Psoas muscle (tissue), 8 donors: ENCODE measurements around the gene MATN1. TPM values are rescaled to one million over a fixed set of nuclear protein-coding genes. Genes with fewer than 3 reads are reported as not detected.

Experiments
- ATAC-seq, 4 donors: fragments of 200-7000 bp; cut with Tn5 transposase; one replicate each; pipeline ENCODE4 v1.9.1; 2020; ENCODE audit warnings: moderate library complexity in 3 of 4, mild to moderate bottlenecking in 2 of 4
- DNase-seq, 2 donors: peaks; one replicate each; pipeline ENCODE4 v3.0.0-alpha.2; 2020
- H3K27ac ChIP-seq: fragments of 200-600 bp; one replicate; pipeline ENCODE4 v1.8.0; 2022
- H3K27me3 ChIP-seq, 3 donors: fragments of 200-600 bp in 1 of 3; one replicate each; pipeline versions ENCODE4 v1.6.1 to v1.8.0; 2013 to 2022; ENCODE audit warnings: low read length in 2 of 3, mild to moderate bottlenecking in 2 of 3, moderate library complexity in 1 of 3; ENCODE audit not compliant: insufficient read depth in 3 of 3
- H3K36me3 ChIP-seq, 2 donors: fragments of 200-600 bp in 1 of 2; one replicate each; pipeline versions ENCODE4 v1.6.1 to v1.8.0; 2013 to 2022; ENCODE audit warnings: low read depth in 1 of 2, mild to moderate bottlenecking in 1 of 2, moderate library complexity in 1 of 2; ENCODE audit not compliant: insufficient read depth in 1 of 2
- H3K4me1 ChIP-seq: fragments of 200-600 bp; one replicate; pipeline ENCODE4 v1.8.0; 2022
- H3K4me3 ChIP-seq: fragments of 200-600 bp; one replicate; pipeline ENCODE4 v1.8.0; 2022; ENCODE audit warnings: mild to moderate bottlenecking
- H3K9me3 ChIP-seq: fragments of 200-600 bp; one replicate; pipeline ENCODE4 v1.8.0; 2022
- CTCF ChIP-seq: fragments of 200-600 bp; IDR thresholded peaks from one replicate; pipeline ENCODE4 v1.8.0; 2022; ENCODE audit warnings: antibody characterized with exemption
- WGBS, 3 donors: extraction: QIAGEN DNeasy Blood & Tissue Kit; methylation state at CpG; one replicate each; pipeline versions ENCODE4 v1.1.6 to v1.1.7; 2013; 5-methylcytosine and 5-hydroxymethylcytosine counted together
- intact Hi-C, 2 donors: fragments of 100-400 bp; cut with DNase I; formaldehyde crosslinking; loops; one replicate each; pipeline versions ENCODE4 v1.11.0 to v1.14.2; 2022
- polyA plus RNA-seq, 3 donors: library from polyadenylated mRNA; stranded (reverse); fragments of 200-250 nt; gene quantifications; one replicate each; pipeline ENCODE4 v1.2.3, GENCODE V29; 2013
- total RNA-seq, 4 donors: library from RNA; stranded (reverse); fragmentation: NEBNext Ultra II Directional in 2 of 4; extraction: Animal tissue kit (Norgen Biotek cat#: 25700) in 2 of 4; gene quantifications; one replicate each; pipeline versions ENCODE4 v1.2.1 to v1.2.4, GENCODE V29; 2021 to 2023
- donor health status: healthy with polysubstance abuse.
- donor health status: DM: no; HTN: no; CAD: no; lungs with moderate emphysema.
- donor health status: Bipolar disorder and iron deficiency.
- donor health status: healthy.
- donor health status: DM: yes; HTN: yes; CAD: no.
- donor health status: DM: no; HTN: no; CAD: no.
- donor health status: DM: no; HTN: no; CAD: no.
- donor health status: DM: yes; HTN: yes; CAD: no.

The MATN1 gene
- total and polyA plus RNA-seq, 7 donors = 0.03 to 0.07 (median 0.04) TPM; not detected in 4

DNA sequence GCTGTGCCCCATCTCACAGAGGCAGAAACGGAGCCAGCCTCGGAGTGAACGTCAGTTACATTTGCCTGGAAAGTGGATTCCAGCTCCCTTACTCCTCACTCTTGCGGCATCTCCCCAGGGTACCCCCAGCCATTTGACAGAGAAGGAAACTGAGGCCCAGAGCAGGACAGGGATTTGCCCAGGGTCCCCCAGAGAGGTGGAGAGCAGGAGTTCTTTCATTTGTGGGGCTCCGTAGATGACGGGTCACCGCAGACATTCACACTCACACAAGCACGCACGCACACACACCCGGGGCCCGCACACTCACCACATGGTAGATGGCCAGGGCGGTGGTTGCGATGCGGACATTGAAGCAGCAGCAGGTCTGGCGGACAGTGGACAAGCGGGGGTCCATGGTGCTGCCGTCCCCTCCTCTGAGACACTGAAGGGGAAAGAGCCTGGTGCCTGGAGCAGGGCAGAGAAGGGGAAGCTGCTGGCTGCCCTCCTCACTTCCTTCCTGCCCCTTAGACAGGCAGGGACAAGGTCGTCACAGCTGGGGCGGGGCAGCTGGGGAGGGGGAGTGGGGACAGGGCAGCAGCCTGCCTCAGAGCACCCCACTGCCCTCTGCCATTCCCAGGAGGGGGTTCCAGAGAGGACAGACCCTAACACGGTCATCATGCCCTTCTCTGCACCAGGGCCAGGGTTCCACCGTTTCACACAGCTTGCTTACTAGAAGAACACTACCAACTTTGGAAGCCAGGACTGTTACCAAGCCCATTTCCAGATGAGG is 34.2 kb upstream of the MATN1 start, which contains the start of gene LAPTM5:
Gene LAPTM5, minus strand, starts transcription at position 423 of the 769 bp plus-strand sequence. Its CDS starts 29 bp downstream, at position 394.
- intact Hi-C loops = no loop called here
- Histone ChIP-seq H3K27me3 (no peaks in the 10 kb centered on the region), H3K4me1 (peaks cover 11% of the 10 kb centered on the region), H3K36me3 (no peaks in the 10 kb centered on the region), H3K9me3 (no peaks in the 10 kb centered on the region), H3K4me3 (peak within 1 kb of the TSS; percentile 51), H3K27ac (peak within 1 kb of the TSS; percentile 61)
- TF ChIP-seq CTCF = no peak
- WGBS, 3 donors = 42 to 57% (median 47%) methylated on average over 21 of the region's 21 CpGs
- ATAC-seq (peak in 1 of 4 donors; percentile 48), DNase-seq (peak; percentile 45 to 78)

DNA sequence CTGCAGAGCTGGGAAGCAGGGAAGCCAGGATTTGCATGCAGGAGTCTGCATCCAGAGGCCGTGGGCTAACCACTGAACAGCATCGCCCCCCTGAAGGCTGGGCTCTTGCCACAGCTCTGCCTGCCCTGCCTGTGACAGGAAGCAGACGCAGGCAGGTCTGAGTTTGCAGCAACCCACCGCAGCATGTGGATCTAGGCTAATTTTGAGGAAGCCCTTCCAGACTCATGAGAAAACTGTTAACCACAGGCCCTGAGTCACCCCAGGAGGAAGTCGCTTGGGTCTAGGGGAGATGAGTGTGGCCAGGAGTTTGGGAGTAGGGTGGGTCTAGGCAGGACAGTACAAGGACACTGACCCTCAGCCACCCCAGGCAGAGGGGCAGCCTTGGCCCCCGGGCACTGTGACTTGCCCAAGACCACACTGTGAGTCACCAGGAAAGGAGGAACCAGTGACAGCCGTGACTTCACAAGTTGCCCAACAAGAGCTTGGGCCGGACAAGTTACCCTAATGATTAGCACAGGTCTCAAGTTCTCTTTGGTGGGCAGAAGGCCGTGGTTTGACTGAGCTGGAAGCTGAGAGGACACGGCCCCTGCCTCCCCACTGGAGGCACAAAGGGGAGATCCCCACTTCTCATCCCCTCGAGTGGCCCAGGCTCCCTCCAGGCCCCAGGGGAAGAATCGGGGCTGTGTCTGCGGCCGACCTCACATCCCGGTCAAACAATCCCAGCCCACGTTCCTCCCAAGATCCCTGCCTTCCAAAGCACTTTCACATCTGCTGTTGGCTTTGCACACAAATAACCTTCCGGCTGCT is 33.4 kb upstream of the MATN1 start:
- WGBS, 3 donors = 44 to 51% (median 51%) methylated on average over 17 of the region's 17 CpGs
- no peaks in the 10 kb centered on the region for H3K27me3 ChIP-seq
- no peaks in the 10 kb centered on the region for H3K36me3 ChIP-seq
- no peaks in the 10 kb centered on the region for H3K9me3 ChIP-seq
- H3K4me1 ChIP-seq = peaks cover 11% of the 10 kb centered on the region
- no peak for TF ChIP-seq CTCF
- H3K27ac ChIP-seq = peak overlapping the region; percentile 61
- DNase-seq = peak; percentile 69 to 84
- peak overlapping the region; percentile 51 for H3K4me3 ChIP-seq
- intact Hi-C loops = no loop called here
- peak; percentile 63 to 73 (median 70) for ATAC-seq

GRCh38 chr1:30756206-30756544 is 32.8 kb upstream of the MATN1 start:
- Histone ChIP-seq H3K4me3 (peak overlapping the region; percentile 51), H3K4me1 (peaks cover 11% of the 10 kb centered on the region), H3K27ac (no peak overlapping the region), H3K27me3 (no peaks in the 10 kb centered on the region), H3K9me3 (no peaks in the 10 kb centered on the region), H3K36me3 (no peaks in the 10 kb centered on the region)
- no peak for TF ChIP-seq CTCF
- DNase-seq (no peak), ATAC-seq (no peak)
- WGBS, 3 donors = 90 to 95% (median 95%) methylated on average over 4 of the region's 4 CpGs
- intact Hi-C loops = no loop called here

DNA sequence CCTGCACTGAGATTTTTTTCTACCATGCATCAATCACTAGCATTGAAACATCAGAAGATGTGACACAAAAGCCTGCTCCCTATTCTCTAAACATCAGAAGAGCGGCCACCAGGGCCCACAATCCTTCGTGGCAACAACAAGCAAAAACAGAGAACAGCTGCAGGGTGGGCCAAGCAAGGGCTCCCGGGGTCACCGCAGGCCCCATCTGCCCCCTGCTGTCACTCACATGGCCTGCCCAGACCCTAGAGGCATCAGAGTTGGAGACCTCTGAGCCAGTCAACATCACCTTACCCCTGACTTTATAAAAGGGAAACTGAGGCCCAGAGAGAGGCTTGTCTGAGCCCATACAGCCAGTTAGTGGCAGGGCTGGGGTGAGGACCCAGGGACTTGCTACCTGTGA is 32.4 kb upstream of the MATN1 start:
- DNase-seq (no peak), ATAC-seq (no peak)
- Histone ChIP-seq H3K27me3 (no peaks in the 10 kb centered on the region), H3K4me3 (peak overlapping the region; percentile 2), H3K27ac (no peak overlapping the region), H3K36me3 (no peaks in the 10 kb centered on the region), H3K4me1 (peaks cover 11% of the 10 kb centered on the region), H3K9me3 (no peaks in the 10 kb centered on the region)
- intact Hi-C loops = no loop called here
- 61 to 72% (median 62%) methylated on average over 4 of the region's 4 CpGs for WGBS, 3 donors
- TF ChIP-seq CTCF = no peak
